Effector memory CD8-positive, alpha-beta T cell (primary cell): ENCODE results near the gene MKRN2.
"Not testable (repeated sequence)": the region's sequence is repeated elsewhere in the genome, so short reads cannot be mapped to it uniquely, and the experiment has no call there.

Source experiments
- ATAC-seq: fragments of 150-1000 bp; cut with Tn5 transposase; replicated peaks from 2 replicates; pipeline ENCODE4 v1.10.0; 2021; ENCODE audit warnings: mild to moderate bottlenecking, moderate library complexity
- DNase-seq, 3 experiments: peaks; one replicate each; pipeline ENCODE4 v3.0.0; 2021
- H3K27ac Mint-ChIP-seq, 2 donors: one replicate each; pipeline ENCODE4 v1.8.0; 2022; ENCODE audit warnings: mild to moderate bottlenecking in 2 of 2, mixed read lengths in 2 of 2, moderate library complexity in 2 of 2
- H3K27me3 Mint-ChIP-seq, 2 donors: one replicate each; pipeline ENCODE4 v1.8.0; 2022; ENCODE audit warnings: mixed read lengths in 2 of 2
- H3K36me3 Mint-ChIP-seq: one replicate; pipeline ENCODE4 v1.8.0; 2022; ENCODE audit warnings: mild to moderate bottlenecking, moderate library complexity, mixed read lengths; ENCODE audit not compliant: insufficient read depth
- H3K4me1 Mint-ChIP-seq, 2 donors: one replicate each; pipeline ENCODE4 v1.8.0; 2022; ENCODE audit warnings: low read depth in 2 of 2, mixed read lengths in 2 of 2
- H3K4me3 Mint-ChIP-seq, 2 donors: one replicate each; pipeline ENCODE4 v1.8.0; 2022; ENCODE audit warnings: mild to moderate bottlenecking in 2 of 2, mixed read lengths in 2 of 2, moderate library complexity in 2 of 2
- H3K9me3 Mint-ChIP-seq, 2 donors: one replicate each; pipeline ENCODE4 v1.8.0; 2022; ENCODE audit warnings: mixed read lengths in 2 of 2

Gene MKRN2

DNA sequence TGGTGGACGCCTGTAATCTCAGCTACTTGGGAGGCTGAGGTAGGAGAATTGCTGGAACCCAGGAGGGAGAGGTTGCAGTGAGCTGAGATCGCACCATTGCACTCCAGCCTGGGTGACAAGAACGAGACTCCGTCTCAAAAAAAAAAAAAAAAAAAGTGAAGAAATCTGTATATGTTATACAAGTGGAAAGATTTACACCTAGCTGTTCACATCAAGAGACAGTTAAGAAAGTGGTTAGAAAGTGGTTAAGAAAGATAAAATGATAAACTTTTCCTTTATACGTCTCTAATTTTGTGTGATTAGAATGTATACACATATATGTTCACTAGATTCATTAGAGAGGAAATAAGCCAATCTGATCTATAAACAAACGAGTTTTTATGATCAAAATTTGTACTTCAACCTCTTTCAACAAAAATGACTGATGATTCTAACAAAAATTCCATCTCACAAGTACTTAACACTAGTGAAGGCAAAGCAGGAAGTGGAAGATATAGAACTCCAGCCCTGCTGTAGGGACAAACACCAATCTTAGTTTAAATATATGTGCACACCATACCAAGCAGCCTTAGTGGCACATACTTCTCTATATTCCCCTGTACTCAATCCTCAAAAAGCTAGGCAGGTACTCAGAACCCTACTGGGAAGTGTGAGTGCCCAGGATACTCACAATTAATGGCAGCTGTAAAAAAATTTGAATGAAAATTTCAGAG is 55.8 kb downstream of the MKRN2 start:
- Mint-ChIP-seq H3K4me3 (peak overlapping the region in 1 of 2 donors; percentile 24), H3K4me1 (peaks cover 19 to 25% of the 10 kb centered on the region in 2 donors), H3K36me3 (peaks cover 56% of the 10 kb centered on the region), H3K27ac (peak overlapping the region; percentile 68 to 89), H3K9me3 (no peaks in the 10 kb centered on the region), H3K27me3 (no peaks in the 10 kb centered on the region)
- no peak for DNase-seq
- ATAC-seq: peak; percentile 61

DNA sequence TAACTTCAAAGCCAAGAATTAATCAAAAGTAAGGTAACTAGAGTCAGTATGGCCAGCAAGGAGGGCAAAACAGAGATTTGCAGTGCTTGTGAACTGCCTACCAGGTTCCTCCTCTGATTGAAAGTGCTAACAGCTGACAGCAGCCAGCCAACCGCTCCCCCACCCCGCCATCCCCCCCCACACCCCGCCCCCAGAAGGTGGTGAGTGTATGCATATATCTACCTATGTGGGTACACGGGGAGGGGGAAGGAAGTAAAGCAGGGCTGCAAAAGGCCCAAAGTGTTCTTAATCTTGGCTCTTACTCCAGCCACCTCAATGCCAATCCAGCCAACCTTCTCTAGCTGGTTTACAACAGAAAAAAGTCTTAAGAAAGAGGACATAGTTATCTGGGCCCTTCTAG is 56.4 kb downstream of the MKRN2 start:
- Mint-ChIP-seq H3K4me3 (no peak overlapping the region), H3K9me3 (no peaks in the 10 kb centered on the region), H3K4me1 (peaks cover 19 to 29% of the 10 kb centered on the region in 2 donors), H3K27ac (peak overlapping the region; percentile 68 to 89), H3K36me3 (peaks cover 55% of the 10 kb centered on the region), H3K27me3 (no peaks in the 10 kb centered on the region)
- ATAC-seq (peak; percentile 62), DNase-seq (no peak)

DNA sequence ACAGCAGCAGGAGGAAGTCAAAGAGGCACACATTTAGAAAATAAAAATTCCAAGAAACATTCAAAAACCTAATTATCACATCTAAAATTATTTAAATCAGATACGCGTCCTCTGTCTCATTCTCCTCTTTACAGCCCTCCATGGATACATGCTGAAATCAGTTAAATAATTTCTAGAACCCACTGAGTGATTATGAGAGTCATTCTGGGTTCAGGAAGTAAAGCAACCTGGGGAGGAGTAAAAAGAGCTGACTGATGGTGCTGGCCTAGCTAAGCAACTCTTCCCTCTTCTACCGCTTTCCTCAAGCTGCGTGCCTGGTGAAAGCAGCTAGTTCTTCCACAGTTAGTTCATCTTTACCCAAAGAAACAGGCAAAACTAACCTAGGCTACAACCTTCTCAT is 58.4 kb downstream of the MKRN2 start:
- Mint-ChIP-seq H3K27ac (peak overlapping the region; percentile 35 to 85), H3K36me3 (peaks cover 46% of the 10 kb centered on the region), H3K4me1 (peaks cover 19 to 29% of the 10 kb centered on the region in 2 donors), H3K4me3 (no peak overlapping the region), H3K27me3 (no peaks in the 10 kb centered on the region), H3K9me3 (no peaks in the 10 kb centered on the region)
- no peak for ATAC-seq
- no peak for DNase-seq

DNA sequence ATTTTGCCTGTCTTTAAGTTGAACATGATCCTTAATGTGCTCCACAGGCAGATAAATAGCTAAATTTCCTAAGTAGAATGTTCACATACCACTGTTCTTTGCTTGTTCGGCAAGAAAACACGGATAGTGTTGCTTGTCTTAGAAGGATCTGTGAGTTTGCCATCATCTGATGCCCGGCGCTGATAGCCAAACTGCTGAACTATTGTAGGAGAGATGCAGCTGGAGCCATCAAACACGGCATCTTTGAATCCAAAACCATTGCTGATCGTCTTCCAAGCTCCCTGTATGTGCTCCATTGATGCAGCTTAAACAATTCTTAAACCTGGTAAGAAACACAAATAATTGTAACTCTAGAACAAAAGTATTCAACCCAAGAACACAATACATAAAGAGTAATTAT is 61.5 kb downstream of the MKRN2 start:
- Mint-ChIP-seq H3K4me3 (no peak overlapping the region), H3K4me1 (peaks cover 26 to 37% of the 10 kb centered on the region in 2 donors), H3K9me3 (no peaks in the 10 kb centered on the region), H3K27ac (peak overlapping the region in 1 of 2 donors; percentile 13), H3K36me3 (peaks cover 33% of the 10 kb centered on the region), H3K27me3 (no peaks in the 10 kb centered on the region)
- DNase-seq (no peak), ATAC-seq (no peak)

DNA sequence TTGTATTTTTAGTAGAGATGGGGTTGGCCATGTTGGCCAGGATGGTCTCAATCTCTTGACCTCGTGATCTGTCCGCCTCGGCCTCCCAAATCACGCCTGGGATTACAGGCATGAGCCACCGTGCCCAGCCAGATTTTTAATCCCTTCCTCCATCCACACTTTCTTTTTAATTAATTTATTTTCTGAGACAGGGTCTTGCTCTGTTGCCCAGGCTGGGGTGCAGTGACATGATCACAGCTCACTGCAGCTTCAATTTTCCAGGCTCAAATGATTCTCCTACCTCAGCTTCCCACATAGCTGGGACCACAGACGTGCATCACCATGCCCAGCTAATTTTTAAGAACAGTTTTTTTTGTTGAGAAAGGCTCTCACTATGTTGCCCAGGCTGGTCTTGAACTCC is 63.4 kb downstream of the MKRN2 start:
- Mint-ChIP-seq H3K27ac (peak overlapping the region in 1 of 2 donors; percentile 81), H3K4me1 (peaks cover 28 to 42% of the 10 kb centered on the region in 2 donors), H3K9me3 (no peaks in the 10 kb centered on the region), H3K4me3 (no peak overlapping the region), H3K27me3 (no peaks in the 10 kb centered on the region), H3K36me3 (peaks cover 29% of the 10 kb centered on the region)
- ATAC-seq: no peak
- DNase-seq: no peak

DNA sequence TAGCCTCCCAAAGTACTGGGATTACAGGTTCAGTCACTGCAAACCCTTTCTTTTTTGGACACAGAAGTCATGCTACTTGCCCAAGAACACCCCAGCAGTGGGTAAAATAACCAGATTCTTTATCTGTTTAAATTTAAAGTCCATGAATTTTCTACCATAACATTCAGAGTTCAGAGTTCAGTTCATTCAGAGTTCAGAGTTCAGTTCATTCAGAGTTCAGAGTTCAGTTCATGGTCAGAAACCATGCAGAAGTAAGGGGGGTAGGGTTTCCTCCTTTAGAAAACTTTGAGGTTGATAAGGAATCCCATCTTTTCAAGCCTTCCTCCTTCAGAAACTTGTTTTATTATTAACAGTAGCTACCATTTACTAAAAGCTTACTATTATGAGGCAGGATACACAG is 63.8 kb downstream of the MKRN2 start:
- H3K36me3 Mint-ChIP-seq: peaks cover 28% of the 10 kb centered on the region
- ATAC-seq (no peak), DNase-seq (no peak)
- peaks cover 28 to 43% of the 10 kb centered on the region in 2 donors for H3K4me1 Mint-ChIP-seq
- H3K4me3 Mint-ChIP-seq: no peak overlapping the region
- H3K9me3 Mint-ChIP-seq: no peaks in the 10 kb centered on the region
- H3K27ac Mint-ChIP-seq: peak overlapping the region in 1 of 2 donors; percentile 81
- no peaks in the 10 kb centered on the region for H3K27me3 Mint-ChIP-seq

DNA sequence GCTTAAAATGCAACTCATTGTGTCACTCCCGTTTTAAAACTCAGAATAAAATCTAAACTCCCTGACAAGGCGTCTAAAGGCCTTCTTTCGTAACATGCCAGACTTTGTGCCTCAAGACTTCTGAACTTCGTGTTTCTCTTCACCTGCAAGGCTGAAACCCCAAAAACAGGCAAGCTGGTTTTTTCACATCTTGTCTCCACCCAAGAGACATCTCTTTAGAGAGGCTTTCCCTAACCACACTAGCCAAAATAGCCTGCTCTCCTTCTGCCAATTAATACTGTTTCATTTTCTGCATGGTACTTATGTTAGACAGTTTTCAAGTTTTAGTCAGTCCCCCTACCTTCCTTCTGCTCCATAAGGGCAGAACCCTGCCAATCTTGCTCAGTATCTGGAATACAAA is 65.4 kb downstream of the MKRN2 start:
- Mint-ChIP-seq H3K27ac (peak overlapping the region; percentile 74 to 81), H3K9me3 (no peaks in the 10 kb centered on the region), H3K4me1 (peaks cover 32 to 46% of the 10 kb centered on the region in 2 donors), H3K27me3 (no peaks in the 10 kb centered on the region), H3K4me3 (peak overlapping the region in 1 of 2 donors; percentile 24), H3K36me3 (peaks cover 13% of the 10 kb centered on the region)
- DNase-seq (no peak), ATAC-seq (no peak)

DNA sequence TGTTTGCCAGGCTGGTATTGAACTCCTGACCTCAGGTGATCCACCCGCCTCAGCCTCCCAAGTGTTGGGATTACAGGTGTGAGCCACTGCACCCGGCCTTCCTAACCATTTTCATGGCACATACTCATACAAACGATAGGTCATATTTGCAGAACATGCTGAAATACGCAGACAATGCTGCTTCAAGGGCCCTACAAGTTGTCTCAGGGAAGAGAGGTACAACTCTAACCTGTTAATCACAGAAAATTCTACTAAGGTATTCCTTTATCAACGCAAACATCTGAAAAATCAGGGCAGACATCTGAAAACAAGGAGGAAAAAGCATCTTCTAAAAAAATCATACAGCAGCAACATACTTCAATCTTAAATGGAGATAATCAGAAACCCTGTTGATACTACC is 67.2 kb downstream of the MKRN2 start:
- Mint-ChIP-seq H3K4me3 (peak overlapping the region in 1 of 2 donors; percentile 2), H3K9me3 (no peaks in the 10 kb centered on the region), H3K27me3 (no peaks in the 10 kb centered on the region), H3K27ac (peak overlapping the region in 1 of 2 donors; percentile 49), H3K4me1 (peaks cover 36 to 54% of the 10 kb centered on the region in 2 donors), H3K36me3 (no peaks in the 10 kb centered on the region)
- ATAC-seq (no peak), DNase-seq (no peak)

DNA sequence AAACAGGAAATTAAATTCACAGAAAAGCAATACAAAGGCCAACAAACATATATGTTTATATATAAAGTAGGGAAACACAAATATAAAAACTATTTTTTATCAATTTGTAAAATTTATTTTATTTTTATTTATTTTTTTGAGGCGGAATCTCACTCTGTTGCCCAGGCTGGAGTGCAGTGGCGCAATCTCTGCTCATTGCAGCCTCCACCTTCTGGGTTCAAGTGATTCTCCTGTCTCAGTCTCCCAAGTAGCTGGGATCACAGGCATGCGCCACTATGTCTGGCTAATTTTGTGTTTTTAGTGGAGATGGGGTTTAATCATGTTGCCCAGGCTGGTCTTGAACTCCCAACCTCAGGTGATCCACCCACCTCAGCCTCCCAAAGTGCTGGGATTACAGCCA is 68.1 kb downstream of the MKRN2 start:
- H3K4me1 Mint-ChIP-seq: peaks cover 40 to 59% of the 10 kb centered on the region in 2 donors
- peak overlapping the region in 1 of 2 donors; percentile 65 for H3K4me3 Mint-ChIP-seq
- not testable (repeated sequence) for H3K27me3 Mint-ChIP-seq, ATAC-seq, DNase-seq, H3K9me3 Mint-ChIP-seq, H3K36me3 Mint-ChIP-seq
- peak overlapping the region; percentile 75 to 85 for H3K27ac Mint-ChIP-seq

DNA sequence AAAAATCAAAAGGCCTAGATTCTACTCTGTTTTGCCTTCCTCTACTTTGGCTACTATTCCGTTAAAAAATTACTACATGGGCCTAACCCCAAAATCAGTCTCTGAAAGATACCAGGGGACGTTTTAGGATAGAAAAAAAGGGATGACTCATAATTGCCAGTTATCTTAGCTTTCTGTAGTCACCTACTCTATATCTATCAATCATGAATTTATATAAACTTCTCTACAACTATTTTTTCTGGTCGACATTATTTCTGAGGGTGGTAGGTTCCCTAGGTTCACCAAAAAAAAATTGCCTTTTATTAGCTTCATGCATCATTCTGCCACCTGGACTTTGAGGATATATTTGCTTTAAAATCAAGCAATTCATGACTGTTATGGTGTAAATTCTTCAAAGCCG is 70.5 kb downstream of the MKRN2 start:
- ATAC-seq (no peak), DNase-seq (no peak)
- Mint-ChIP-seq H3K27ac (peak overlapping the region; percentile 17 to 85), H3K27me3 (no peaks in the 10 kb centered on the region), H3K4me1 (peaks cover 35 to 56% of the 10 kb centered on the region in 2 donors), H3K9me3 (no peaks in the 10 kb centered on the region), H3K4me3 (no peak overlapping the region), H3K36me3 (peaks cover 2% of the 10 kb centered on the region)

DNA sequence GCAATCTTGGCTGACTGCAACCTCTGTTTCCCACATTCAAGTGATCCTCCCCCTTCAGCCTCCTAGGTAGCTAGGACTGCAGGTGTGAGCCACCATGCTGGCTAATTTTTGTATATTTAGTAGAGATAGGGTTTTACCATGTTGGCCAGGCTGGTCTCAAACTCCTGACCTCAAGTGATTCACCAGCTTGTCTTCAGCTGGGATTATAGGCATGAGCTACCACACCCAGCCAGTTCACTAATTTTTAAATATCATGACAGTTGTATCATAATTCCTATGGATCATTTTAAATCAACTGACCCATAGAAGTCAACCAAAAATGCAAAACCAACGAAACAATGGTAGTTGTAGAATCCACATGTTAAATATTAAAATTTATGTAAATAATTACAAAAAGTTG is 71.9 kb downstream of the MKRN2 start:
- Mint-ChIP-seq H3K4me1 (peaks cover 35 to 64% of the 10 kb centered on the region in 2 donors), H3K36me3 (peaks cover 2% of the 10 kb centered on the region), H3K27me3 (no peaks in the 10 kb centered on the region), H3K27ac (peak overlapping the region in 1 of 2 donors; percentile 31), H3K9me3 (no peaks in the 10 kb centered on the region), H3K4me3 (no peak overlapping the region)
- DNase-seq: no peak
- no peak for ATAC-seq

DNA sequence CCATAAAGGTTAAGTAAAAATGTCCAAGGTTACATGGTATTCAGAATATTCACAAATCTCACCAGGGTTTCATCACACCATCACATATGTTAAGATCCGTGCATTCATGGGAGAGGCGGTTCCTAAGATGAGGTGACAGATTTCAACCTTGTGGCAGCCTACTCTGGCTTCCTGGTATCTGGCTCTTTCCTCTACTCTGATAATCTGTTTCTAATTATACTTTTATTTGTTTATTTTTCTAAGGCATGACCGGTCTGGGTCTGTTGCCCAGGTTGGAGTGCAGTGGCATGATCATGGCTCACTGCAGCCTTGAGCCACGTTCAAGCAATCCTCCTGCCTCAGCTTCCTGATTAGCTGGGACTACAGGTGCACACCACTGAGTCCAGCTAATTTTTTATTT is 72.7 kb downstream of the MKRN2 start:
- ATAC-seq: no peak
- H3K9me3 Mint-ChIP-seq: no peaks in the 10 kb centered on the region
- no peaks in the 10 kb centered on the region for H3K27me3 Mint-ChIP-seq
- DNase-seq: no peak
- H3K4me1 Mint-ChIP-seq: peaks cover 33 to 64% of the 10 kb centered on the region in 2 donors
- H3K36me3 Mint-ChIP-seq: peaks cover 2% of the 10 kb centered on the region
- peak overlapping the region in 1 of 2 donors; percentile 31 for H3K4me3 Mint-ChIP-seq
- H3K27ac Mint-ChIP-seq: peak overlapping the region in 1 of 2 donors; percentile 74

DNA sequence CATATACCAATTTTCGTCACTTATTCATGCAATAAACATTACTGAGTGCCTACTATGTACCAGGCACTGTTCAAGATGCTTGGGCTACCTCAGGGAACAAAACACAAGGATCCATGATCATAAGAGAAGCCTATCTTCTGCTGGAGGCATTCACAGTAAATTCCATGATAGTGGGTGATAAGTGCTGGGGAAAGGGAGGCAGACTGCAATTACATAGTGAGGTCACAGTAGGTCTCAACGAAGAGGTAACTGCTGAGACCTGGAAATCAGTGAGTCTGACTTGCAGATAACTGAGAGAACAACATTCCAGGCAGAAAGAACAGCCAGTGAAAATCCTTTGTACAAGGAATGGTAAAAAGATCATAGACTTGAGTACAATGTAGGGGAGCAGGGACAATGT is 73.4 kb downstream of the MKRN2 start:
- Mint-ChIP-seq H3K36me3 (peaks cover 7% of the 10 kb centered on the region), H3K27me3 (no peaks in the 10 kb centered on the region), H3K9me3 (no peaks in the 10 kb centered on the region), H3K4me3 (no peak overlapping the region), H3K4me1 (peaks cover 29 to 60% of the 10 kb centered on the region in 2 donors), H3K27ac (peak overlapping the region; percentile 26 to 74)
- ATAC-seq (no peak), DNase-seq (no peak)

DNA sequence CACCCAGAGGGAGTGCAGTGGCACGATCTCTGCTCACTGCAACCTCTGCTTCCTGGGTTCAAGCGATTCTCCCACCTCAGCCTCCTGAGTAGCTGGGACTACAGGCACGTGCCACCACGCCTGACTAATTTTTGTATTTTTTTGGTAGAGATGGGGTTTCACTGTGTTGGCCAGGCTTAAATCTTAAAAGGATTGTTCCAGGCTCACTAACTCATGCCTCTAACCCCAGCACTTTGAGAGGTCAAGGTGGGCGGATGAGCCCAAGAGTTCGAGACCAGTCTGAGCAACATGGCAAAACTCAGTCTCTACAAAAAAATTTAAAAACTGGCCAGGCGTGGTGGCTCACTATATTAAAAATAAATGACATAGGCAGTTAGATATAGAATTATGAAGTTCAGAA is 74.0 kb downstream of the MKRN2 start:
- ATAC-seq, H3K27me3 Mint-ChIP-seq, DNase-seq, H3K9me3 Mint-ChIP-seq, H3K4me3 Mint-ChIP-seq: not testable (repeated sequence)
- peaks cover 28 to 55% of the 10 kb centered on the region in 2 donors for H3K4me1 Mint-ChIP-seq
- H3K27ac Mint-ChIP-seq: peak overlapping the region in 1 of 2 donors; percentile 49
- H3K36me3 Mint-ChIP-seq: peaks cover 10% of the 10 kb centered on the region
